Neural cell (in vitro differentiated cells): ENCODE results near the gene CPEB3.

Source experiments
- EP300 ChIP-seq: fragments of 450-650 bp; conservative IDR thresholded peaks from 2 replicates; pipeline ENCODE4 v1.6.1; 2014; ENCODE audit warnings: antibody characterized with exemption, mild to moderate bottlenecking, moderate library complexity; ENCODE audit not compliant: poor library complexity, severe bottlenecking
- EZH2 ChIP-seq: fragments of 200-600, 300-800 bp; shearing (Covaris generic), sonication (generic); IDR thresholded peaks from 2 replicates; pipeline ENCODE4 v1.6.1; 2014; ENCODE audit warnings: antibody characterized with exemption, low read length, borderline replicate concordance, mild to moderate bottlenecking; ENCODE audit not compliant: insufficient read depth, poor library complexity, severe bottlenecking
- REST ChIP-seq: IDR thresholded peaks from 2 replicates; pipeline ENCODE4 v1.6.1; 2012; ENCODE audit warnings: borderline replicate concordance
- SMC3 ChIP-seq: fragments of 450-650 bp; conservative IDR thresholded peaks from 2 replicates; pipeline ENCODE4 v1.6.1; 2014; ENCODE audit warnings: antibody characterized with exemption, mild to moderate bottlenecking, moderate library complexity; ENCODE audit not compliant: poor library complexity
- TF ChIP-seq, protein P1 (sequence below): fragments of 450-650 bp; IDR thresholded peaks from 2 replicates; pipeline ENCODE4 v1.5.1; 2014; ENCODE audit warnings: antibody characterized with exemption, mild to moderate bottlenecking, moderate library complexity; ENCODE audit not compliant: poor library complexity, severe bottlenecking

GRCh38 chr10:92284112-92284704, 6.7 kb downstream of the CPEB3 start:
- TF ChIP-seq, protein P1, sequence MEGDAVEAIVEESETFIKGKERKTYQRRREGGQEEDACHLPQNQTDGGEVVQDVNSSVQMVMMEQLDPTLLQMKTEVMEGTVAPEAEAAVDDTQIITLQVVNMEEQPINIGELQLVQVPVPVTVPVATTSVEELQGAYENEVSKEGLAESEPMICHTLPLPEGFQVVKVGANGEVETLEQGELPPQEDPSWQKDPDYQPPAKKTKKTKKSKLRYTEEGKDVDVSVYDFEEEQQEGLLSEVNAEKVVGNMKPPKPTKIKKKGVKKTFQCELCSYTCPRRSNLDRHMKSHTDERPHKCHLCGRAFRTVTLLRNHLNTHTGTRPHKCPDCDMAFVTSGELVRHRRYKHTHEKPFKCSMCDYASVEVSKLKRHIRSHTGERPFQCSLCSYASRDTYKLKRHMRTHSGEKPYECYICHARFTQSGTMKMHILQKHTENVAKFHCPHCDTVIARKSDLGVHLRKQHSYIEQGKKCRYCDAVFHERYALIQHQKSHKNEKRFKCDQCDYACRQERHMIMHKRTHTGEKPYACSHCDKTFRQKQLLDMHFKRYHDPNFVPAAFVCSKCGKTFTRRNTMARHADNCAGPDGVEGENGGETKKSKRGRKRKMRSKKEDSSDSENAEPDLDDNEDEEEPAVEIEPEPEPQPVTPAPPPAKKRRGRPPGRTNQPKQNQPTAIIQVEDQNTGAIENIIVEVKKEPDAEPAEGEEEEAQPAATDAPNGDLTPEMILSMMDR, result no peak
- TF ChIP-seq REST (no peak), EP300 (no peak), EZH2 (no peak), SMC3 (no peak)
